Measurements from ENCODE around the gene FRMD3.

DNA sequence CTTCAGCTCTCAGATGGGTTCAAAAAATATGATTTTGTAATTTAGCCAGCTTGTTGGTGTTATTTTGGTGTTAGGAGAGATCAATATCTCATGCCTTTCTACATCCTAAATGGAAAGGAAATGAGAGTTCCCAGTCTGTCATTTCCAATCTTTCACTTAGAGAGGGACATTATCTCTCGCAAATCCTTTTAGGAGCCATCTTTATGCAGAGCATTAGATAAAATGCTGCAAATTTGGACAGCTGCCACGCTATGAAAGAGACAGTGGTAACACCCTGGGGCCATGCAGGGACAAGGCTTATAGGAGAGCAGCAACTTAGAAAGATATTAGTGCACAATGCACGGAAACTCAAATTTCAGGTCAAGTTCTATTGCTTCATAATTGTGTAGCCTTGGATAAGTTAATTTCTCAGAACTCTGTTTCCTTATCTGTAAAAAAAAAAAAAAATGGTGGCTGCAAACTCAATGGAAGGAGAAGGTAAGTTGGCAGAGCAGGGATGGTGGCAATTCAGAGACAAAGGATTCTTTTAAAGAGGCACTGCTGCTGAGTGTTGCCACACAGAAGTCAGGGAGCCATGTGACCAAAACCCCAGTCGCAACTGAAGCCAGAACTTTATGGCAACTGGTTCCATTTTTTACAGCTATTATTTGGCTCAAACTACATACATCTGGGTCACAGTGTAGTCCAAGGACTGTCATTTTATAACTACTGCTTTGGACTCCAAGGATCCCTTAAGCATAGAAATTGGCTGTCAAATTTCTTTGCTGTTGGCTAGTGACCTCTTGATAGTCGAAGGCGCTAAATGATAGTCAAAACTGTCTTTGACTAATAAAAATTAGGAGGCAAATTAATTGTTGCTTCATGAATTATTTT is 210.2 kb downstream of the FRMD3 start:
- TF ChIP-seq, protein P1, sequence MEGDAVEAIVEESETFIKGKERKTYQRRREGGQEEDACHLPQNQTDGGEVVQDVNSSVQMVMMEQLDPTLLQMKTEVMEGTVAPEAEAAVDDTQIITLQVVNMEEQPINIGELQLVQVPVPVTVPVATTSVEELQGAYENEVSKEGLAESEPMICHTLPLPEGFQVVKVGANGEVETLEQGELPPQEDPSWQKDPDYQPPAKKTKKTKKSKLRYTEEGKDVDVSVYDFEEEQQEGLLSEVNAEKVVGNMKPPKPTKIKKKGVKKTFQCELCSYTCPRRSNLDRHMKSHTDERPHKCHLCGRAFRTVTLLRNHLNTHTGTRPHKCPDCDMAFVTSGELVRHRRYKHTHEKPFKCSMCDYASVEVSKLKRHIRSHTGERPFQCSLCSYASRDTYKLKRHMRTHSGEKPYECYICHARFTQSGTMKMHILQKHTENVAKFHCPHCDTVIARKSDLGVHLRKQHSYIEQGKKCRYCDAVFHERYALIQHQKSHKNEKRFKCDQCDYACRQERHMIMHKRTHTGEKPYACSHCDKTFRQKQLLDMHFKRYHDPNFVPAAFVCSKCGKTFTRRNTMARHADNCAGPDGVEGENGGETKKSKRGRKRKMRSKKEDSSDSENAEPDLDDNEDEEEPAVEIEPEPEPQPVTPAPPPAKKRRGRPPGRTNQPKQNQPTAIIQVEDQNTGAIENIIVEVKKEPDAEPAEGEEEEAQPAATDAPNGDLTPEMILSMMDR (conservative IDR thresholded peaks at IDR 0.05 in 1 of 2, IDR thresholded peaks at IDR 0.05 in 1 of 2; ENCODE audit: low read depth in 1 of 2, low read length in 2 of 2): no peak
- no peak for TF ChIP-seq EZH2 (IDR thresholded peaks at IDR 0.05; ENCODE audit: low read length, missing control alignments)

Measured in fibroblast of lung (primary cell).